ENCODE data around the gene ULK1.
"Not testable (repeated sequence)": the region's sequence is repeated elsewhere in the genome, so short reads cannot be mapped to it uniquely, and the experiment has no call there.

Gene ULK1

DNA sequence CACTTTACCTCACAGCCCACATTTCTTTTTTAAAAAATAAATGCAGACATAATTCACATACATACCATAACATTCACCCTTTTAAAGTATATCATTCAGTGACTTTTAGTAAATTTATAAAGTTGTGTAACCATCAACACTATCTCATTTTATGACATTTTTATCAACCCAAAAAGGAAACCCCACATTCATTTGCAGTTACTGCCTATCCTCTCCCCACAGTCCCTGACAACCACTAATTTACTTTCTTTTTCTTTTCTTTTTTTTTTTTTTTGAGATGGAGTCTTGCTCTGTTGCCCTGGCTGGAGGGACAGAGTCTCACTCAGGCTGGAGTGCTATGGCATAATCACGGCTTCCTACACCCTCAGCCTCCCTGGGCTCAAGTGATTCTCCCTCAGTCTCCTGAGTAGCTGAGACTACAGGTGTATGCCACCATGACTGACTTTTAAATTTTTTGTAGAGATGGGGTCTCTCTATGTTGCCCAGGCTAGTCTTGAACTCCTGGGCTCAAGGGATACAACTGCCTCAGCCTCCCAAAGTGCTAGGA is 53.8 kb downstream of the ULK1 start:
- TF ChIP-seq Cebpa-rat (IDR thresholded peaks at IDR 0.05): no peak
- Histone ChIP-seq H3K4me2 (no peak overlapping the region), H3K4me3 (no peak overlapping the region)

DNA sequence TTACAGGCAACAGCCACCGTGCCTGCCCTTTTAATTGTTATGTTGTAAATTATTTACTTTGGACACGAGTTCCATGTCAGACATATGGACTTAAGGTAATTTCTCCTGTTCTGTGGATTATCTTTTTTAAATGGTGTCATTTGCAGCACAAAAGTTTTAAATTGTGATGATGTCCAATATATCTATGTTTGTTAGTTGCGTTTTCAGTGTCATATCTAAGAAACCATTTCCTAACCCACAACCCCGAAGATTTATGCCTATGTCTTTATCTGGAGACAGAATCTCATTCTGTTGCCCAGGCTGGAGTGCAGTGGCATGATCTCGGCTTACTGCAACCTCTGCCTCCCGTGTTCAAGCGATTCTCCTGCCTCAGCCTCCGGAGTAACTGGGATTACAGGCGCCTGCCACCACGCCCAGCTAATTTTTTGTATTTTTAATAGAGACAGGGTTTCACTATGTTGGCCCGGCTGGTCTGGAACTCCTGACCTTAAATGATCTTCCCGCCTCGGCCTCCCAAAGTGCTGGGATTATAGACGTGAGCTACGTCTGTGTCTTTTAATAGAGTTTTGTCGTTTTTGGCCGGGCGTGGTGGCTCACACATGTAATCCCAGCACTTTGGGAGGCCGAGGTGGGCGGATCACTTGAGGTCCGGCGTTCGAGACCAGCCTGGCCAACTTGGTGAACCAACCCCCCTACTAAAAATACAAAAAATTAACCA is 54.5 kb downstream of the ULK1 start:
- Histone ChIP-seq H4K20me1 (peaks cover 51% of the 10 kb centered on the region), H3K36me3 (peaks cover 26% of the 10 kb centered on the region), H3K4me1 (peaks cover 25% of the 10 kb centered on the region), H3K4me3 (peak overlapping the region; percentile 99), H3K9ac (peak overlapping the region; percentile 64; the same call in 1 of the 2 replicates), H3K4me2 (peak overlapping the region; percentile 75)
- H3K9me3 ChIP-seq, H3K27me3 ChIP-seq, H3K27ac ChIP-seq: not testable (repeated sequence)

More for the DNA sequence above, 53.8 kb downstream of the ULK1 start:
- H4K20me1 ChIP-seq: peaks cover 51% of the 10 kb centered on the region
- H3K36me3 ChIP-seq: peaks cover 31% of the 10 kb centered on the region
- H3K9ac ChIP-seq: no peak overlapping the region
- no peak overlapping the region for H3K27ac ChIP-seq
- peaks cover 25% of the 10 kb centered on the region for H3K4me1 ChIP-seq
- no peaks in the 10 kb centered on the region for H3K27me3 ChIP-seq
- H3K9me3 ChIP-seq: no peaks in the 10 kb centered on the region

GRCh38 chr12:131949431-131950181 is 55.2 kb downstream of the ULK1 start, which contains the start of gene EP400:
Gene EP400 (plus strand): TSS chr12:131949942. CDS start chr12:131960620, 10,678 bp downstream.
- Histone ChIP-seq H4K20me1 (peaks cover 54% of the 10 kb centered on the region), H3K27me3 (no peaks in the 10 kb centered on the region), H3K9me3 (no peaks in the 10 kb centered on the region), H3K4me1 (peaks cover 25% of the 10 kb centered on the region), H3K4me2 (peak within 1 kb of the TSS; percentile 89), H3K4me3 (peak within 1 kb of the TSS; percentile 99), H3K9ac (peak within 1 kb of the TSS; percentile 96), H3K36me3 (peaks cover 19% of the 10 kb centered on the region), H3K27ac (peak within 1 kb of the TSS; percentile 93)
- TF ChIP-seq Cebpa-rat (IDR thresholded peaks at IDR 0.05): no peak

DNA sequence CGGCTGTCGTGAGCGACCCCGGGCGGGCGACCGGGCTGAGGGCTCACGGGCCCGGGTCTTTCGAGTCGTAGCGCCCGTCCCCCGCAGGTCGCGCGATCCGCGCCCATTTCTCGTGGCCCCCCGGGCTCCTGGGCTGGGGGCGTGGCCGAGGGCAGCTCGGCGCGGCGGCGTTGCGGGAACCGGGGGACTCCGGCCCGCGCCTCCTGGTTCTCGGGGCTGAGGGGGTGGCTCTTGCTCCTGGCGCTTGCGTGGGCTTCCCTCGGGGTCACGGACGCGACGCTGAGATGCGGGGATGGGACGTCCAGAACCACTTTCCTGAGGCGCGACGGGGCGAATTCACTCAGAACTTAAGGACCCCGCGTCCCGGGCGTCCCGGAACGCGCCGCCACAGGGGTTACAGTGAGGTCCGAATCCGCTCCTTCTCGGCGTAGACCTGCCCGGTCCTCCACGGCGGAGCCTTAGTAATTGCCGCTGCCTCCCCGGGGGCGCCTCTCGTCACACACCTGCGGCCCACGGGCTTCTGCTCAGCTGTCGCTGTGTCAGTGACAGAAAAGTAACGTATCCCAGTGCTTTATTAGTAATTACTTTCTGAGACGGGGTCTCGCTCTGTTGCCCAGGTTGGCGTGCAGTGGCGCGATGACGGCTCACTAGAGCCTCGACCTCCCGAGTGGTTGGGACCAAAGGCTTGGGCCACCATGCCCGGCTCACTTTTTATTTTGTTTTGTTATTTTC is 55.9 kb downstream of the ULK1 start:
- Histone ChIP-seq H4K20me1 (peaks cover 55% of the 10 kb centered on the region), H3K4me3 (peak overlapping the region; percentile 99), H3K9ac (peak overlapping the region; percentile 96), H3K27me3 (no peaks in the 10 kb centered on the region), H3K27ac (peak overlapping the region; percentile 93), H3K9me3 (no peaks in the 10 kb centered on the region), H3K4me1 (peaks cover 18% of the 10 kb centered on the region), H3K4me2 (peak overlapping the region; percentile 89), H3K36me3 (peaks cover 11% of the 10 kb centered on the region; the same call in 1 of the 2 replicates)
- TF ChIP-seq Cebpa-rat (IDR thresholded peaks at IDR 0.05): no peak

DNA sequence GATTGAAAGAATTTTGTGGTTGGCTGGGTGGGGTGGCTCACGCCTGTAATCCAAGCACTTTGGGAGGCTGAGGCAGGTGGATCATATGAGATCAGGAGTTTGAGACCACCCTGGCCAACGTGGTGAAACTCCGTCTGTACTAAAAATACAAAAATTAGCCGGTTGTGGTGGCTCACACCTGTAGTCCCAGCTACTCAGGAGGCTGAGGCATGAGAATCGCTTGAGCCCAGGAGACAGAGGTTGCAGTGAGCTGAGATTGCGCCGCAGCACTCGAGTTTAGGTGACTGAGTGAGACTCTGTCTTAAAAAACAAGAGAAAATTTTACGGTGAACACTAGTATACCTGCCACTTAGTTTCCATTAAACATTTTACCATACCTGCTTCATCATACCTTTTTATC is 59.4 kb downstream of the ULK1 start:
- H3K36me3 ChIP-seq, H3K27ac ChIP-seq, H3K4me2 ChIP-seq, H3K4me3 ChIP-seq, H3K9ac ChIP-seq, H3K9me3 ChIP-seq, H3K27me3 ChIP-seq: not testable (repeated sequence)
- Histone ChIP-seq H4K20me1 (peaks cover 90% of the 10 kb centered on the region), H3K4me1 (peaks cover 39% of the 10 kb centered on the region)

DNA sequence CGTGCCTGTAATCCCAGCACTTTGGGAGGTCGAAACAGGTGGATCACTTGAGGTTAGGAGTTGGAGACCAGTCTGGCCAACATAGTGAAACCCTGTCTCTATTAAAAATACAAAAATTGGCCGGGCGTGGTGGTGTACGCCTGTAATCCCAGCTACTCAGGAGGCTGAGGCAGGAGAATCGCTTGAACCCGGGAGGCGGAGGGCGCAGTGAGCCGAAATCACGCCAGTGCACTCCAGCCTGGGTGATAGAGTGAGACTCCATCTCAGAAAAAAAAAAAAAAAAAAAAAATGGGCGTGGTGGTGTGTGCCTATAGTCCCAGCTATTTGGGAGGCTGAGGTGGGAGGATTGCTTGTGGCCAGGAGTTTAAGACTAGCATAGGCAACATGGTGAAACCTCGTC is 60.0 kb downstream of the ULK1 start:
- peaks cover 96% of the 10 kb centered on the region for H4K20me1 ChIP-seq
- peaks cover 42% of the 10 kb centered on the region for H3K4me1 ChIP-seq
- not testable (repeated sequence) for H3K4me2 ChIP-seq, H3K4me3 ChIP-seq, H3K27me3 ChIP-seq, H3K27ac ChIP-seq, H3K9ac ChIP-seq, H3K9me3 ChIP-seq
- peaks cover 16% of the 10 kb centered on the region; the same call in 1 of the 2 replicates for H3K36me3 ChIP-seq

- Histone ChIP-seq H3K4me3 (no peak overlapping the region), H3K9ac (0 out of 2 replicates have a peak overlapping the region, but pooled peaks have one; percentile 15), H3K9me3 (no peaks in the 10 kb centered on the region), H3K4me2 (no peak overlapping the region), H3K36me3 (peaks cover 39% of the 10 kb centered on the region), H4K20me1 (peaks cover 95% of the 10 kb centered on the region), H3K4me1 (peaks cover 49% of the 10 kb centered on the region), H3K27me3 (no peaks in the 10 kb centered on the region), H3K27ac (no peak overlapping the region)
- no peak for TF ChIP-seq Cebpa-rat (IDR thresholded peaks at IDR 0.05)
Measured at GRCh38 chr12:131959116-131959515, 64.7 kb downstream of the ULK1 start.

DNA sequence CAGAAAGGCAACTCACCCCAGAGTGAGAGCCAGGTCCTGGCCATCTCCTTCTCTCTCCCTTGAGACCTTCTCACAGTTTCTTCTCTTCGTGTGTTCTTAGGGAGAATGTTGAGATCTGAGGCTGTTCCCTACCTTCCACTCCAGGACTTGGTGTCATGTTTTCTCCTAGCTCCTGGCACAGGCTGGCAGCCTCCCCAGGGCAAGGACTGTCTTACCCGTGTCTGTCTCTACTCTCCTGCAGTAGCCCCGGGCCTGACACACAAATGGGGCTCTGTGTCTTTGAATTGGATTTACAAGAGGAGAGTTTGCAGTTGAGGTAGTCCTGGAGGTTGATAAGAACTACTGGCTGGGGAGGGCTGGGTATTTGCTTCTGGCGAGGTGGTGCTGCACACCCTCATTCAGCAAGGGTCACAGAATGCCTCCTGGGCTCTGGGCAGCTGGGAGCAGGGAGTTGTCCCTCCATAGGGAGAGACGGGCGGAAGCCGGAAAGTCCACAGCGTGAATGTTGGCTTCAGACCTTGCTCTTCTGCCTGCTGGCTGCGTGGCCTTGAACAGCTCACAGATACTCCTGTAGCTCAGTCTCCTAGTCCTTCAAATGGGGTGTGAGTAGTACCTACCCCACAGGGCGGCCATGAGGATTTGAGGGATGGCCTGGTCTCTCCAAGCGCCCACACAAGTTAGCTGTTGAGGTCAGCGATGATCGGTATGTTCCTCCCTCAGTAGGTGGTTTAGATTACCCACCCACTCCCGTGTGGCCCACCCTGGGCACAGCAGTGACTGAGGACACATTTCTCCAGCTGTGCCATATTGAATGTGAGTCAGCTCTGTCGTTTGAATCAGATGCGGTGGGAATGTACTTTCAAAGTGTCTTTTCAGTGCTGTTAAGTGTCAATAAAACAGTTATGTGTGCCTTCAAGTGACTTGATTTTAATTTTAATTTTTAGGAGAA is 65.5 kb downstream of the ULK1 start:
- TF ChIP-seq Cebpa-rat (IDR thresholded peaks at IDR 0.05): no peak
- Histone ChIP-seq H3K4me2 (no peak overlapping the region), H3K4me3 (no peak overlapping the region), H3K9ac (0 out of 2 replicates have a peak overlapping the region, but pooled peaks have one; percentile 19), H3K36me3 (peaks cover 44% of the 10 kb centered on the region), H3K27me3 (no peaks in the 10 kb centered on the region), H3K27ac (no peak overlapping the region), H3K4me1 (peaks cover 52% of the 10 kb centered on the region), H3K9me3 (no peaks in the 10 kb centered on the region), H4K20me1 (peaks cover 95% of the 10 kb centered on the region)

DNA sequence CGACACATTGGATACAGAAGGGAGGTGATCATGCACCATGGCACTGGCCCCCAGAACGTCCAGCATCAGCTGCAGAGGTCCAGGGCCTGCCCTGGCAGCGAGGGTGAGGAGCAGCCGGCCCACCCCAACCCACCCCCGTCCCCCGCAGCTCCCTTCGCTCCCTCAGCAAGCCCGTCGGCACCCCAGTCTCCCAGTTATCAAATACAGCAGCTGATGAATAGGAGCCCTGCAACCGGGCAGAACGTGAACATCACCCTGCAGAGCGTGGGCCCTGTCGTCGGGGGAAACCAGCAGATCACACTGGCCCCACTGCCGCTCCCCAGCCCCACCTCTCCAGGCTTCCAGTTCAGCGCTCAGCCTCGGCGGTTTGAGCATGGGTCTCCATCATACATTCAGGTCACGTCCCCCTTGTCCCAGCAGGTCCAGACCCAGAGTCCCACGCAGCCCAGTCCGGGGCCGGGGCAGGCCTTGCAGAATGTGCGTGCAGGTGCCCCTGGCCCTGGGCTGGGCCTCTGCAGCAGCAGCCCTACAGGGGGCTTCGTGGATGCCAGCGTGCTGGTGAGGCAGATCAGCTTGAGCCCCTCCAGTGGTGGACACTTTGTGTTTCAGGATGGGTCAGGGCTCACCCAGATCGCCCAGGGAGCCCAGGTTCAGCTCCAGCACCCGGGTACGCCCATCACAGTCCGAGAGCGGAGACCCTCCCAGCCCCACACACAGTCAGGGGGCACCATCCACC is 66.3 kb downstream of the ULK1 start:
- H3K9me3 ChIP-seq, H3K4me3 ChIP-seq, H3K4me2 ChIP-seq, H3K27me3 ChIP-seq, H3K27ac ChIP-seq, H3K9ac ChIP-seq: not testable (repeated sequence)
- Histone ChIP-seq H3K36me3 (peaks cover 52% of the 10 kb centered on the region), H3K4me1 (peaks cover 50% of the 10 kb centered on the region), H4K20me1 (peaks cover 95% of the 10 kb centered on the region)

DNA sequence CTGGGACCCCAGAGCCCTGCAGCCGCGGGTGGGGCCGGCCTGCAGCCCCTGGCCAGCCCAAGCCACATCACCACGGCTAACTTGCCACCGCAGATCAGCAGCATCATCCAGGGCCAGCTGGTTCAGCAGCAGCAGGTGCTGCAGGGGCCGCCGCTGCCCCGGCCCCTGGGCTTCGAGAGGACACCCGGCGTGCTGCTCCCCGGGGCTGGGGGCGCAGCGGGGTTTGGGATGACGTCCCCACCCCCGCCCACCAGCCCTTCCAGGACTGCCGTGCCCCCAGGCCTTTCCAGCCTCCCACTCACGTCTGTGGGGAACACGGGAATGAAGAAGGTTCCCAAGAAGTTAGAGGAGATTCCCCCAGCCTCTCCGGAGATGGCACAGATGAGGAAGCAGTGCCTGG is 66.9 kb downstream of the ULK1 start:
- H3K4me3 ChIP-seq, H3K27ac ChIP-seq, H3K9me3 ChIP-seq, H3K9ac ChIP-seq, H3K27me3 ChIP-seq: not testable (repeated sequence)
- Histone ChIP-seq H4K20me1 (peaks cover 95% of the 10 kb centered on the region), H3K4me1 (peaks cover 46% of the 10 kb centered on the region), H3K4me2 (0 out of 2 replicates have a peak overlapping the region, but pooled peaks have one; percentile 53), H3K36me3 (peaks cover 58% of the 10 kb centered on the region)

All from BLaER1 (cell line).